ENCODE measurements around the gene FTSJ3.

FTSJ3 gene

GRCh38 chr17:63785556-63785955 is 41.9 kb downstream of the FTSJ3 start:
- DNase-seq, result no peak

- no peak for DNase-seq
Observed at GRCh38 chr17:63783522-63783921, 43.9 kb downstream of the FTSJ3 start.

GRCh38 chr17:63780928-63781327 is 46.5 kb downstream of the FTSJ3 start:
- DNase-seq, result no peak

DNA sequence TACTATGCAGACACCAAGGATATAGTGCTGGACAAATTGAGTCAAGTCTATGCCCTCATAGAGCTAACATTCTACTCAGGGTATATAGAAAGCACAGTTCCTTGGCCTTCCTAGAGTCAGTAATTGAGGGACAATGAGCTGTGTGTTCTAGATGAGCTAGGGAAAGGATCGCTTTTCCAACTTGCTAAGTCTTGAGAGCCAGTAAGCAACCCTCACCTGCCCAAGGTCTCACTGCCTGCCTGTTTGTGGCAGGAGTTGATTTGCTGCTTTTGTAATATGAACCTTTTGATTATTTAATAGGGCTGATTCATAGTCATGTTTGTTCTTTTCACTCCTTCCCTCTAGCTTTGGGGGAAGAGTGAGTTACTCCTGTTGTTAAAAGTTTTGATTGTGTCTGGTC is 47.0 kb downstream of the FTSJ3 start:
- DNase-seq, result no peak

DNA sequence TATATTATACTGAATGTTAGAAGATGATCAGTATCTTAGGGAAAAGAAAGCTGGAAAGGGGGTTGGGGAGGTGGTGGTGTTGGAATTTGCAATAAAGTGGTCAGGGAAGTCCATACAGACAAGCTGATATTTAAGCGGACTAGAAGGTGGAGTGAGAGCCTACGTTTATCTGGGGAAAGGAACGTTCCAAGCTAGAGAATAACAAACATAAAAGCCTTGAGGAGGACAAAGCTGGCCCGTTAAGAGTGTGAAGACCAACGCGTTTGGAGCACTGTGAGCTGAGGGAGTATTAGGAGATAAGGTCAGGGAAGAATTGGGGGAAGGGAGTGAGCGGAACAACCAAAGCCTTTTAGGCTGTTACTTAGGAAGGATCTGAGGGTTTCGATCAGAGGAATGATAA is 52.0 kb downstream of the FTSJ3 start:
- DNase-seq, result no peak

GRCh38 chr17:63774969-63775265 is 52.5 kb downstream of the FTSJ3 start:
- DNase-seq, result no peak

- no peak for DNase-seq
Observed at GRCh38 chr17:63774141-63774968, 53.1 kb downstream of the FTSJ3 start, which contains the start of gene DDX42. Gene DDX42 (plus strand): TSS chr17:63774170. CDS start chr17:63787050, 12,880 bp downstream.

DNA sequence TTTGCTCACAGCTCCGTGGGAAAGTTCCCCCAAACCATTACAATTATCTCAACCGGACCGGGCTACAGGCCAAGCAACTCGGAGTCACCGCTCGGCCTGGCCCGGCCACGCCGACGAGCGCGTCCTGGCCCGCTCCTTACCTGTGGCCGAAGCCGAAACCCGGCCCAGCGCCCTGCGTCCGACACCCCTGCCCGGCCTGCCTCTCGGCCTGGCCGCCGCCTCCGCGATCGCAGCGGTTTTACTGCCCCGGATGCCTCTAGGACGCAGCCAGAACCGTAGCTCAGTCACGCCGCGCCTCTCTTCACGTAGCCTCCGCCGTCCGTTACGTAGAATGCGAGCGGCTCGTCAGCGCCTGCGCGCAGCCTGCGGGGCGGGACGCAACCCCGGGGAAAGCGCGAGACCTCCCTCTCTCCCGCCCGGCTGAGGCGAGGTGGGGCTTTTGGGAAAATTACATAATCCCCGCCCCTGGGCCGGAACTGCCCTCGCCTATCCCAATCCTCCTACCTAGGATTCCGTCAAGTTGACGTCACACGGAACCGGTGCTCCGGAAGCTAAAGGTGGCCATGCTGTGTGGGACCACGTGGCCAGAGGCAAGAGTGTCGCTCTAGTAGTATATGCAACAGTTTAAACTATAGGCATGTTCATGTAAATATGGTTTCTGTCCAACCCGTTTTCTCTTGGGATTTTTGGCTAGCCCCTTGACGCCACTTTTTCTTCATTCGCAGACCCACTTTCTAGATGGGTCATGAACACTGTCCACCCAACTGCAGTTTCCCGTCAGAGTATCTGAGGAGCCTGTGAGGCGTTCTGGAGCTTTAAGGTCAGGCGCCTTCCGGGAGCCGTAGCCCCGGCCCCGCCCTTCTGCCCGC is 54.0 kb downstream of the FTSJ3 start, which contains the start of gene CCDC47:
Gene CCDC47 (minus strand): TSS at position 326 of the 869 bp plus-strand sequence. CDS start 7,422 bp downstream, outside the sequence.
- peak; percentile 98 for DNase-seq

GRCh38 chr17:63772801-63773271 is 54.6 kb downstream of the FTSJ3 start:
- no peak for DNase-seq

Data from GDM1 (cell line).